GM18511 (cell line): ENCODE measurements around the gene LITAF.
"Not testable (repeated sequence)": the region's sequence is repeated elsewhere in the genome, so short reads cannot be mapped to it uniquely, and the experiment has no call there.

Source experiments
- ATAC-seq: cut with Tn5 transposase; IDR thresholded peaks from one replicate; pipeline ENCODE4 v1.9.1; 2021; ENCODE audit warnings: mild to moderate bottlenecking, moderate library complexity; ENCODE audit not compliant: unreplicated experiment

LITAF gene

DNA sequence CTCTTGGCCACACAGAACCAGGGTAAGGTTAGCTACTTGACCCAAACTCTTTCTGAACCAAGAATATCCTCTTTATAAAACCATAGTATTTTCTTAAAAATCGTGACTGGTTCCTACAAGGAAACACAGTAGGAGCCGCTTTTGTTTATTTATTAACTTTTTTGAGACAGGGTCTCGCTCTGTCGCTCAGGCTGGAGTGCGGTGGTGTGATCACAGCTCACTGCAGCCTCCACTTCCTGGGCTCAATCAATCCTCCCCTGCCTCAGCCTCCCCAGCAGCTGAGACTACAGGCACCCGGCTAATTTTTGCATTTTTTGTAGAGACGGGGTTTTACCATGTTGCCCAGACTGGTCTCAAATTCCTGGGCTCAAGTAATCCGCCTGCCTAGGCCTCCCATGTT is 14.7 kb upstream of the LITAF start:
- ATAC-seq = no peak

DNA sequence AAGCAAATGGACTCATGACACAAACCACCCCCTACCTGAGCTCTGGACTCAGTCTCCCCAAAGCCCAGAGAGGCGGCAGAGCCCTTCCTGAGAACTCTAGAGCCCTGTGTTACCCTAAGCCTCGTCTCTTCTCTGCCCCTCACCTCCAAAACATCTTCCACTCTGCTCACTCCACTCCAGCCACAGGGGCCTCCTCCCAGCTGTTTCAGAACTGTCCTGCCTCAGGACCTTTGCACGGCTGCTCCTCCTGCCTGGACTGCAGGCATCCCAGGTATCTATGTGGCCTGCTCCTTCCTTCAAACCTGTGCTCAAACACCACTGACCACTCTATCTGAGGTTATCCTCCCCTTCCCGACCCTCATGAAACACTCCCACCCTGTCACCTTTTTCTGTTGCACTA is 12.9 kb upstream of the LITAF start:
- ATAC-seq = no peak

DNA sequence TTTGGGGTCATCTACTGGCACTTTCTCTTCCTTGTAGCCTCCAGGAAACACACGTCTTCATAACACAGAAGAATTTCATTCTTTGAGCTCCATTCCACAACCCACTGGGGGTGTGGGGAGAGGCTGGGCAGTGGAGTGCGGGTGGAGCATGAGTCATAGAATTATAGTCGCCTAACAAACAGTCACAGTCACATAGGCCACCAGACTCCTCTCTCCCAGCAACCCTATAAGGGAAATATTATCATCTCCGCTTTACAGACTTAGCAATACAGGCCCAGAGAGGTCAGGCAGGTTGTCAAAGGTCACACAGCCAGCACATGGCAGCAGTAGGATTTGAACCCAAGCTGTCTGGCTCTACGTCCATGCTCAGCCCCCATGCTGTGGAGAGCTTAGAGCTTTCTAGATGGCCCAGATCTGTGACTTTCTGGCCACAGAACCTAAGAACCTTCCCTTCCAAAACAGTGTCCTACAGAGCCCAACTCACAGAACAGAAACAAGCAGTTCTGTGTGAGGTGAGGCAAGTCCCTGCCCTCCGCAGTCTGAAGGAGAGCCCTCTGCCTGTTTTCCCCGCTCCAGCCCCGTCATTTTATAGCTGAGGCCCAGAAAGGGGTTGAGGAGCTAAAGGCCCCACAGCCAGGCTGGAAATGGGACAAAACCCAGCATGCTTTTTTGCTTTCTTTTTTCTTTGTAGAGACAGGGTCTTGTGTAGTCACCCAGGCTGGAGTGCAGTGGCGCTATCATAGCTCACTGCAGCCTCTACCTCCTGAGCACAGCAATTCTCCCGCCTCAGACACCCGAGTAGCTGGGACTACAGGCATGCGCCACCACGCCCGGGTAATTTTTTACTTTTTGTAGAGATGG is 10.7 kb upstream of the LITAF start:
- no peak for ATAC-seq

DNA sequence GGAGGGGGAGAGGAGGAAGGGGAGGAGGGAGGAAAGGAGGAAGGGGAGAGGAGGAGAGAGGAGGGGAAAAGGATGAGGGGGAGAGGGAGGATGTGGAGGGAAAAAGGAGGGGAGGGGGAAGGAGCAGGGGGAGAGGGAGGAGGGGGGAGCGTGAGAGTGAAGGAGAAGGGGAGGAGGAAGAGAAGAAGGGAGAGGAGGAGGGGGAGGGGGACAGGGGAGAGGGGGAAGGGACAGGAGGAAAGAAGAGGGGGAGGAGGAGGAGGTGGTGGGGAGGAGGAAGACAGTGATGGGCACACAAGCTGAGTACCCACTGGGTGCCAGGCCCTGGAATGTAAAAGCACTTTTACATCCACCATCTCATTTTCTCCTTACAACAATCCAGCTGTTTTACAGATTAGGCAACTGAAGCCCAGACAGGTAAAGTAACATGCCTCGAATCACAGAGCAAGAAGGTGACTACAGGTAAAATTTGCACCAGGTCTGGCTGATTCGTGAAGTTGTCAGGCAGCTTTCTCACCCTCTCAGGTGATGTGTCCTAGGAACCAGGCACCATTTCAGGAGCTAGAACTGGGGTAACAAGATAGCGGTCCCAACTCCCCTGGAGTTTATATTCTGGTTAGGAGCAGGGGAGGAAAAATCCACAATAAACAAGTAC is 10.0 kb upstream of the LITAF start:
- ATAC-seq = no peak

DNA sequence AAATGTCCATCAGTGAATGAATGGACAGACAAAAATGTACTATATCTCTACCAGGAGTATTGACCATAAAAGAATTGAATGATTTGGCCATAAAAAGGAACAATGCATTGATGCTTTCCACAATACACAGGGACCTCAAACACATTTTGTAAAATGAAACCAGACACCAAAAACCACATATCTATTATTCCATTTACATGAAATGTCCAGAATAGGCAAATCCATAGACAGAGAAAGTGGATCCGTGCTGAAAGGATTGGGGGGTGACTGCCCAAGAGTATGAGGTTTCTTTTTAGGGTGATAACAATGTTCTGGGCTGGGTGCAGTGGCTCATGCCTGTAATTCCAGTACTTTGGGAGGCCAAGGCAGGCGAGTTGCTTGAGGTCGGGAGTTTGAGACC is 6.9 kb upstream of the LITAF start:
- ATAC-seq = no peak

DNA sequence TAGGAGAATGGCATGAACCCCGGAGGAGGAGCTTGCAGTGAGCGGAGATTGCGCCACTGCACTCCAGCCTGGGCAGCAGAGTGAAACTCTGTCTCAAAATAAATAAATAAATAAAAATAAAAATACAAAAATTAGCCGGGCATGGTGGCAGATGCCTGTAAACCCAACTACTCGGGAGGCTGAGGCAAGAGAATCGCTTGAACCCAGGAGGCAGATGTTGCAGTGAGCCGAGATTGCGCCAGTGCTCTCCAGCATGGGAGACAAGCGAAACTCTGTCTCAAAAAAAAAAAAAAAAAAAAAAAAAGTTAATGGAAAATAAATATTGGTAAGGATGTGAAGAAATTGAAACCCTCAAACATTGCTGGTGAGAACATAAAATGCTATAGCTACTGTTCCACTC is 6.4 kb upstream of the LITAF start:
- not testable (repeated sequence) for ATAC-seq

DNA sequence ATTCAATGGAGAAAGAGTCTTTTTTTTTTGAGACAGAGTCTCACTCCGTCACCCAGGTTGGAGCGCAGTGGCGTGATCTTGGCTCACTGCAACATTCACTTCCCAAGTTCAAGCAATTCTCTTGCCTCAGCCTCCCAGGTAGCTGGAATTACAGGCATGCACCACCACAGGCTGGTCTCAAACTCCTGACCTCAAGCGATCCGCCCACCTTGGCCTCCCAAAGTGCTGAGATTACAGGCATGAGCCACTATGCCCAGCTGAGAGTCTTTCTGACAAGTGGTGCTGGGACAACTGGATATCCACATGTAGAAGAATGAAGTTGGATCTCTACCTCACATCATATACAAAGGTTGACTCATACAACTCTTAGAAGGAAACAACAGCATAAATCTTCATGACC is 4.9 kb upstream of the LITAF start:
- ATAC-seq = not testable (repeated sequence)

DNA sequence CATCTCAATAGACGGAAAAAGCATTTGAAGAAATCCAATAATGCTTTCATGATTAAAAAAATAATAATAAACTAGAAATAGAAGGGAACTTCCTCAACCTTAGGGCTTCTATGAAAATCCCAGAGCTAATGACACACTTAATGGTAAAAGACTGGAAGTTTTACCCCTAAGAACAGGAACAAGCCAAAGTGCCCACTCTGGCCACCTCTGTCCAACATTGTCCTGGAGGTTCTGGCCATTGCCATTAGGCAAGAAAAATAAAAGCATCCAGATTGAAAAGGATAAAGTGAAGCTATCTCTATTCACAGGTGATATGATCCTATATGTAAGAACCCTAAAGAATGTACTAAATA is 2.5 kb upstream of the LITAF start:
- no peak for ATAC-seq

DNA sequence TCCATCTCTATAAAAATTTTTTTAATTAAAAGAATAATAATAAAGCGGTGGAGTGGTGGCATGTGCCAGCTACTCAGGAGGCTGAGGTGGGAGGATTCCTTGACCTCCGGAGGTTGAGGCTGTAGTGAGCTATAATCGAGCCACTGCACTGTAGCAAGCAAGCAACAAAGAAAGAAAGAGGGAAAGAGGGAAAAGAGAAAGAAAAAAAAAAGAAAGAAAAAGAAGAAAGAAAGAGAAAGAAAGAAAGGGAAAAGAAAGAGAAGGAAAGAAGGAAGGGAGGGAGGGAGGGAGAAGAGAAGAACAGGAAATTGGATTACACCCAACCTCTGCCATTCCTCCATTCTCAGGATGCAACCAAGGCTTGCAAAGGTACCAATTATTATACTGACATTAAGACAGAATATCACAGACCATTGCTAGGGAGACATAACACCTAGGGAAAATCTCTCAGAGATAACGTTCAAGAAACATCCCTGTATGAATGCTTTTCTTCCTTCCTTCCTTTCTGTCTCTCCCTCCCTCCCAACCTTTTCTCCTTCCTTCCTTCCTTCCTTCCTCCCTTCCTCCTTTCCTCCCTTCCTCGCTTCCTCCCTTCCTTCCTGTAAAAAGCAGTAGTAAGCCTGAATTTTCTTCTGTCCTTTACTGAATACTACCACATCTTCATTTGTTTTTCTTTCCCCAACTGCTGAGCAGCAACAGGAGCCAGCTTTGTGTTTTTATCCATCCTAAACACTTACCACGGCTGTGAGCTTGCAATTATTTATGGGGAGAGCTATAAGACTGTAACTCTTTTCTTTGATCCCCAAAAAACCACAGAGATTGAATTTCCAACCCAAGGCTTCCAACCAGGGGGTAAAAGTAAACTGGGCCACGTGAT is 1.8 kb upstream of the LITAF start:
- ATAC-seq = no peak

DNA sequence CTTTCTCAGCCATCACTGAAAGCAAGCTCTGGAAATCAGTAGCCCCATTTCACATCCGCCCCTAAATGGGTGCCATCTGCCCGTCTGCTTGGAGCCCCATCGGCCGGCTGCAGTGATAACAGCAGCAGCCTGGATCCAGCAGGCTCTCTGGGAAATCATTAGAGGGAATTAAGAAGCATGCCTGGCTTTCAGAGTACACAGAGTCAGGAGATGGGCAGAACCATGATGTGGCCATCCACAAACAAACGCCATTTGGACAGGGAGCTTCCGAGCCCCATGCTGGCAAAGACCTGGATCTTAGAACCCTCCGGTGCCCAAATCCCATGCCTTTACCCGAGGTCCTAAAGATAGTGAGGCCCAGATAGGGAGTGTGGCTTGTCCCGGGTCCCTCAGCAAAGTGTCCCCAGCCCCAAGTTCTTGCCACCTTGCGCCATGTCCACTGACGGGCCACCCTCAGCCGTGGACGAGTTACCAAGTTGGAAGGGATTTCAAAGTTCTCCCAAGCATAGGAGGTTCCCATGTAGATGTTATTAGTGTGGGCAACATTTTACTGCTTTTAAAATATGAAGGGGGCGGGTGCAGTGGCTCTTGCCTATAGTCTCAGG is 1.0 kb upstream of the LITAF start:
- ATAC-seq = no peak

DNA sequence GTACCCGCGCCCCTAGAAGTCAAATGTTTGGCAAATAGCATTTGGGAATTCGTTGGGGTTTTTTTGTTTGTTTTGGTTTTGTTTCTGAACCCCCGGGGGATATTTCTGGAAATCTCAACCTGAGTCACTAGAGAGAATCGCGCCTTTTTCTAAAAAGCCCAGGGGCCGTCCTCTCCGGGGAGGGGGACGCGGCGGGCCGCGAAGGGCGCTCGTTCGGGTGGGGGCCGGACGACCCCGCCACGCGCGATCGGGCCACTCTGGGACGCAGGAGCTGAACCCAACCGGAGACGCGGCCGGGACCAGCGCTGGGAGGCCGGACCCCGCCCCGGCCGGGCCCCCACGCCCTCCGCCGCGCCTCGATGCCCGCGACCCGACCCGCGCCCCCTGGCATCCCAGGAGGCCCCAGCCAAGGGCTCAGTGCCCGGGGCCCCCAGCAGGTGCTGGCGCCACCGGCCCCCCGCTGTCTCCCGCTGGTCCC is 302 bp downstream of the LITAF start:
- ATAC-seq = peak; percentile 31

DNA sequence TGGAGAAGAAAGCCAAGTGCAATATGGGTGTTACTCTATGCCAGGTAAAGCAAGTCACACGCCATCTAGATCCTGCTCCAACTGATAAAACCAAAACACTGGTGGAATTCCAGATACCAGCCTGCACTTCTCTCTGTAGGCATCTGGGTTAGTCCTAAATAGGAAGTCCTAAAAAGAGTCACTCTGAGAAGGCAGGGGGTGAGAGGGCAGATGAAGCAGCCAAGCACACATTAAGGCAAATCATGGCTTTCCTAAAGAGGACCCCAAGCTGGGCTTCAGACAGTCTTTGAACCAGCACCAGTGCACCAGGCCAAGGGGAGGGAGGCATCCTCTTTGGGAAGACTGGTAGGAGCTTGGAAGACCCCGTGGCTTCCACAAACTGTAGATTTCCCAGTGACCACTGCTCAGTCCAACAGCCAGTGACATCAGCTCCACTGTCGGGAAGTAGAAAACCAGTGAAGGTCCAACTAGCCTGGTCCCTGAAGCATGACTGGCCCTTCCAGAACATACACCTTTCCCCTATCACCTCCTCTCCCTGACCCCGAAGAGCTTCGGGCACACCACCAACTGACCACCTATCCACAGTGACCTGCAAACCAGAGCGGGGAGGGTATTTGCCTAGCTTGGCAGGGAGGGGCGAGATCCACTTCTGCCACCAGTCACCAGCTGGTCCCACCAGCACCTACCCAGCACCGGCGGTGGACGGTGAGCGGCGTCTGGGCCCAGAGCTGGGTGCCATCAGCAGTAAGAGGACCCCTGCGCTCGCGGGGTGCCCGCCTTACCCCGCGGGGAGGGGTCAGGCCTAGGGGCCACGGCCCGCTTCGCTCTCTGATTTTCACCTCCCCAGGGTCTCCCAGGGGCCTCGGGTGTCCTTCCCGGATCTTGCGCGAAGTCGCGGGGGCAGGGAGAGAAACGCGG is 1.0 kb downstream of the LITAF start:
- ATAC-seq = no peak

DNA sequence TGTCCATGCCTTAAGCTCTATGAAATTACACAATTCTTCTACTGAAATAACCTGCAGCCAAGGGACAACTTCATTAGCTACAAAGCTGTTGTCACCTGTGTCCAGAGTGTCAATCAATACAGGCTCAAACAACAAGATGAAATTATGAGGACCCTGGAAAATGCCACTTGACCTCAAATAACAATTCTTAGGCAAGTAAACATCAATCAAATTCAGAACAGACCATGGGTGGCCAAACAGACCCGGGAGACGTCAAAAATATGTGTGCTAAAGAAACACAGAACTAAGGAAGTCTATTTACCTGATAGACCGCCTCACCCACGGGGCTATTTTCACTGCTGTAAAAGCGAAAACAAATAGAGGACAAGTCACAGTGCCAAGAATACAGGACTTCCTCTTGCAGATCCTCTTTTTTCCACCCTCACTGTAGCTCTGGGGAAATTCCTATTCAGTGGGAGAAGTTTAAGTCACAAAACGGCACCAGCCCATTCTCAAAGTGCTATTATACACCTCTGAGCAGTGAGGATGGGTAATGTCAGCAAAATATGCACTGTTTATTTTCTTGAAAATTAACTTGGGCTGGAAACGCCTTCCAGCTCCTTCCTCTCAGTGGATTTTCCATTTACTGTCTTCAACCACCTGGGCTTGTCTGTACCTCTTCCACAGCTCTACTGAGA is 2.7 kb downstream of the LITAF start:
- no peak for ATAC-seq

DNA sequence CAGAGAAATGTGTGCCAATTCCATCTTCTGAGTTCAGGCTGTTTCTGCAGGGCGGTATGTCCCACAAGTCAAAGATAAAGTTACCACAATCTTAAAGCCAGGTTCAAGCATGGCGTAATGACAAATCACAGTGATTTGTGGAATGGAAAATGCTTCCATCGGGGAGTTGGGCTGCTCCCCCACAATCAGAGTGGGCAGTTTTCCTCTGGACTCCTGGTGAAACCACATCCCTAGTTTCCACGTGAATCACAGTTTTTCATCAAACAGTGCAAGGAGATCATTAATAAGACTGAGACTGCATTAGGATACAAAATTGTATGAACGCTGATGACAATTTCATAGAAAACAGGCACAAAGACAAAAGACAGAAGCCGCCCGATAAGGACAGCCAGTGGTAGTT is 3.6 kb downstream of the LITAF start:
- ATAC-seq = no peak

DNA sequence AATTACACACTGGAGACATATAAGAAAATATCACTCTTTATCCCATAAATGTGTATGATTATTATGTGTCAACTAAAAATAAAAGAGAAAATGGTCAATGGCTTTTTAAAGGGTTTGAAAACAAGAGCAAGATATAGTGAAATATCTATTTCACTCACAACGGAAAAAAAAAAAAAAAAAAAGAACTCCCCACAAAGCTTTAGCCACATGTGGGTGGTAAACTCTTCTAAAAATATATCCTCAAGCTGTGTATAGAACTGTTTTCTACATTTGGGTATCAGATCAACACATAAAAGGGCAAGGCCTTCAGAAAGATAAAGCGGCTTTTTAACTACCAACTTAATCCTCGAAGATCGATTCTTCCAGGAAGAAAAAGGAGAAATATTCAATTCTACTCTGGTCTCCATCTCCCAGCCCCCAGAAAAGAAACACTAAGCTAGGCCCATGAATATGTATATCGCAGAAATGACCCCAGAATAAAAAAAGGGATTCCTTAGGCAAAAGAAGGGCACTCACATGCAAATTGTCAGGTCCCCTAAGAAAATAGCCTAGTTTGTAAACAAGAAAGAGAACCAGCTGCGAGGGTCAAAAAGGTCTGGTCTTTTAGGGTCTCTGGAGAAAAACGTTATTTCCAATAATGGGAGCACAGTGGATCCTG is 4.4 kb downstream of the LITAF start:
- no peak for ATAC-seq

DNA sequence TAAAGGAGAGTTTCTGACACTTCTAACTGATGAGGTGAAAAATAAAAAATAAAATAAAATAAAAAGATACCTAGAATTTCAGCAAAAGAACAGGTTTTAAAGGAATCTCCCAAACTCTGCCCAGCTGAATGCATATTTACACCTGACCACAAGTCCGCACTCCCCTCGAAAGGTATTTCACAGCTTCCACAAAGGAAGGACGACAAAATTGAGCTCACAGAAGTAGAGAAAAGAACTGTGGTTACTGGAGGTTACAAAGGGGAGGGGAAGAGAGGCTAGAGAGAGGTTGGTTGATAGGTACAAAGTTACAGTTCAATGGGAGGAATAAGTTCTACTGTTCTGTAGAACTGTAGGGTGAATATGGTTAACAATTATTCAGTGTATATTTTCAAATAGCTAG is 5.0 kb downstream of the LITAF start:
- ATAC-seq = no peak

DNA sequence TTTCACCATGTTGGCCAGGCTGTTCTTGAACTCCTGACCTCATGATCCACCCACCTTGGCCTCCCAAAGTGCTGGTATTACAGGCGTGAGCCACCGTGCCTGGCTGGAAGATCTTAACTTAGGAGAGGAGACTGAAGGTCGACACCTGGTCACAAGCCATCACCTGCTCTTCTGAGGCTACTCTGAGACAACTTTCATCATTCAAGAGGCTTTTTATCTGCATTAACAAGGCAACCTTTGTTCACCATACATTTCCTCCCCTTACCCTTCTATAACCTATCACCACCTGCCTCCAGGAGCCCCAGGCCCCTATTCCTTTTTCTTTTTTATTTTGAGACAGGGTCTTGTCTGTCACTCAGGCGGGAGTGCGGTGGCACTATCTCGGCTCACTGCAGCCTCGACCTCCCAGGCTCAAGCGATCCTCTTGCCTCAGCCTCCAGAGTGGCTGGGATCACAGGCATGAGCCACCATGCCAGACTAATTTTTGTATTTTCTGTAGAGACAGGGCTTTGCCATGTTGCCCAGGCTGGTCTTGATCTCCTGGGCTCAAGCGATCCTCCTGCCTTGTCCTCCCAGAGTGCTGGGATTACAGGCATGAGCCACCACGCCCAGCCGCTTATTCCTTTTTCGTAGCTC is 6.2 kb downstream of the LITAF start:
- no peak for ATAC-seq

DNA sequence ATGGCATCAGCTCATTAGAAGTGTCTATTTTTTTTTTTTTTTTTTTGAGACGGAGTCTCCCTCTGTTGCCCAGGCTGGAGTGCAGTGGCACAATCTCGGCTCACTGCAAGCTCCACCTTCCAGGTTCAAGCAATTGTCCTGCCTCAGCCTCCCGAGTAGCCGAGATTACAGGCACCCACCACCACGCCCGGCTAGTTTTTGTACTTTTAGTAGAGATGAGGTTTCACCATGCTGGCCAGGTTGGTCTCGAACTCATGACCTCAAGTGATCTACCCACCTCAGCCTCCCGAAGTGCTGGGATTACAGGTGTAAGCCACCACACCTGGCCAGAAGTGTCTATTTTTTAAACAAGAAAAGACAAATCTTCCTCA is 9.4 kb downstream of the LITAF start:
- not testable (repeated sequence) for ATAC-seq
